Neural crest cell (in vitro differentiated cells): ENCODE measurements around the gene SFRP5. TPM values are rescaled to one million over a fixed set of nuclear protein-coding genes. Genes with fewer than 3 reads are reported as not detected.

Source experiments
- DNase-seq: peaks from one replicate; pipeline ENCODE4 v3.0.0; 2021; ENCODE audit warnings: low read depth, mixed read lengths, low spot score
- H3K27ac Mint-ChIP-seq: one replicate; pipeline ENCODE4 v1.8.0; 2021; ENCODE audit warnings: mild to moderate bottlenecking, mixed read lengths; ENCODE audit not compliant: unreplicated experiment
- H3K27me3 Mint-ChIP-seq: 2 replicates; pipeline ENCODE4 v1.8.0; 2021; ENCODE audit warnings: low read depth, mild to moderate bottlenecking, mixed read lengths
- H3K36me3 Mint-ChIP-seq: 2 replicates; pipeline ENCODE4 v1.8.0; 2021; ENCODE audit warnings: low read depth, mild to moderate bottlenecking, mixed read lengths
- H3K4me1 Mint-ChIP-seq: 2 replicates; pipeline ENCODE4 v1.8.0; 2021; ENCODE audit warnings: mixed read lengths
- H3K4me3 Mint-ChIP-seq: one replicate; pipeline ENCODE4 v1.8.0; 2021; ENCODE audit warnings: mild to moderate bottlenecking, mixed read lengths
- H3K9me3 Mint-ChIP-seq: 2 replicates; pipeline ENCODE4 v1.8.0; 2021; ENCODE audit warnings: mixed read lengths
- total RNA-seq: library from RNA; stranded (reverse); gene quantifications from 2 replicates; pipeline ENCODE4 v1.2.1, GENCODE V29; 2021
- TF ChIP-seq, protein P1 (sequence below): fragments of 200-600 bp; sonication (generic); conservative IDR thresholded peaks from 2 replicates; pipeline ENCODE4 v1.5.0; 2021; ENCODE audit warnings: antibody characterized with exemption, mild to moderate bottlenecking

The SFRP5 gene
- total RNA-seq, 1 donor from 2014 or later: not detected

DNA sequence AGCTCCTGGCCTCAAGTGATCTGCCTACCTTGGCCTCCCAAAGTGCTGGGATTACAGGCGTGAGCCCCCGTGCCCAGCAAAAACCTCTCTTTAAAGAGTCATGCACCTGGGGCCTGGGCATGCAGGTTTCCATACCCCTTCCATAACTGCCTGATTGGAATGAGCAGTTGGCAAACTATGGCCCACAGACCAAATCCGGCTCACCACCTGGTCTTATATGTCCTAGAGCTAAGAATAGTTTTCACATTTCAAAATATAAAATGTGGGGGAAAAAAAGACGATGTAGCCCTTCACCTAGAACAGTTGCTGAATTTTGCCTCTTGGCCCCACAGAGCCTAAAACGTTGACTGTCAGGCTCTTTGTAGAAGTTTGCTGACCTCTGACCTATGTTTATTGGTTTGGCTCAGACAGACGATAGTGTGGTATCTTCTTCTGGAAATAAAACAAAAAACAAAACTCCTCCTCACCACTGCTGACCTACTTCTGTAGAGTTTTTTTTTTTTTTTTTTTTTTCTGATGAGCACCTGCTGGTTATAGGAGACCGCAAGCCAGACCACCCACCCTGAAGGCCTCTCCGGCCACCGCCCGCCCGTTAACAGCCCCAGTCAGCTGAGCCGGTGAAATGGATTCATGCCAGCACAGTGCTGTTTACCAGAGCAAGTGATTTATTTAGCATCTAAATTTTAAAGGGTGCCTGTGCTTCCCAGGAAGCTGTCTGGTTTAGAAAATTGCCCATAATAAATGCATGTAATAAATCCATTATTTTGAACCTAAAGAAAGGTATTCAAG, 33.5 kb upstream of the SFRP5 start:
- Mint-ChIP-seq H3K27me3 (peaks cover 4% of the 10 kb centered on the region), H3K36me3 (no peaks in the 10 kb centered on the region), H3K27ac (no peak overlapping the region), H3K4me1 (peaks cover 9% of the 10 kb centered on the region), H3K9me3 (no peaks in the 10 kb centered on the region), H3K4me3 (no peak overlapping the region)
- TF ChIP-seq, protein P1, sequence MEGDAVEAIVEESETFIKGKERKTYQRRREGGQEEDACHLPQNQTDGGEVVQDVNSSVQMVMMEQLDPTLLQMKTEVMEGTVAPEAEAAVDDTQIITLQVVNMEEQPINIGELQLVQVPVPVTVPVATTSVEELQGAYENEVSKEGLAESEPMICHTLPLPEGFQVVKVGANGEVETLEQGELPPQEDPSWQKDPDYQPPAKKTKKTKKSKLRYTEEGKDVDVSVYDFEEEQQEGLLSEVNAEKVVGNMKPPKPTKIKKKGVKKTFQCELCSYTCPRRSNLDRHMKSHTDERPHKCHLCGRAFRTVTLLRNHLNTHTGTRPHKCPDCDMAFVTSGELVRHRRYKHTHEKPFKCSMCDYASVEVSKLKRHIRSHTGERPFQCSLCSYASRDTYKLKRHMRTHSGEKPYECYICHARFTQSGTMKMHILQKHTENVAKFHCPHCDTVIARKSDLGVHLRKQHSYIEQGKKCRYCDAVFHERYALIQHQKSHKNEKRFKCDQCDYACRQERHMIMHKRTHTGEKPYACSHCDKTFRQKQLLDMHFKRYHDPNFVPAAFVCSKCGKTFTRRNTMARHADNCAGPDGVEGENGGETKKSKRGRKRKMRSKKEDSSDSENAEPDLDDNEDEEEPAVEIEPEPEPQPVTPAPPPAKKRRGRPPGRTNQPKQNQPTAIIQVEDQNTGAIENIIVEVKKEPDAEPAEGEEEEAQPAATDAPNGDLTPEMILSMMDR: no peak
- no peak for DNase-seq

DNA sequence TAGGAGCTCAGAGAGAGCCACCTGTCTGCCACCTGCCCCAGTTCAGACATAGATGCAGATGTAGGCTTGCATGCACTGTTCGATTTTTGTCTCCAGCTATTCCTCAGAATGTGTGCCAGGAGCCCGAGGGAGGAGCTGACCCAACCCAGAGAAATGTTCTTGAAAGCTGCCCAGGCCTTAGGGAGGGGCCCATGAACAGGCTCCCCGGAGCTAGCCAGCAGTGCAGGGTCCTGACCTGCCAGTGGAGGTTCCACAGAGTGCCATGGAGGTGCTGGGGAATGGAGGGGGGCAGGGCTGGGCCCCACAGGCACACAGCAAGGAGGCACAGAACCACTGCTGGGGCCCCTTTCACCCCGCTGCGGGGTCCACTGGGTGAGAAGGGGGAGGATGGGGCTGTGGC, 29.6 kb upstream of the SFRP5 start:
- peaks cover 9% of the 10 kb centered on the region for H3K4me1 Mint-ChIP-seq
- H3K4me3 Mint-ChIP-seq: no peak overlapping the region
- peaks cover 16% of the 10 kb centered on the region for H3K27me3 Mint-ChIP-seq
- no peak overlapping the region for H3K27ac Mint-ChIP-seq
- TF ChIP-seq, protein P1: no peak
- no peak for DNase-seq
- no peaks in the 10 kb centered on the region for H3K36me3 Mint-ChIP-seq
- peaks cover 7% of the 10 kb centered on the region for H3K9me3 Mint-ChIP-seq

DNA sequence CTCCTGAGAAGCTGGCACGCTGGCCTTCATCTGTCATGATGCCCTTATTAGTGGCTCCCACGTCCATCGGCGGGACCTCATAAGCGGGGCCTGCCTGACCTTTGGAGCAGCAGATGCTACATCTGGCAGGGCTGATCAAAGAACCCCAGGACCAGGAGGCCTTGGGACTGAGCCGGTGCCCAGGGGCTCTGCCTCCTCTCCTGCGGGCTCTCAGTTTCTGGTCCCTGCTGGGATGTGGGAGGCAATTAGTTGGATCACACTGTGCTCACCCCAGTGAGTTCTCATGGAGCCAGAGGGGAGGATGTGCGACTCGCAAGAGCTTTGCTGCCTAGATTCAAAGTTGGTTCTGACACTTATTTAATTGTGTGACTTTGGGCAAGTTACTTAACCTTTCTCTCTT, 28.7 kb upstream of the SFRP5 start:
- TF ChIP-seq, protein P1: no peak
- Mint-ChIP-seq H3K27ac (no peak overlapping the region), H3K9me3 (peaks cover 7% of the 10 kb centered on the region), H3K4me3 (no peak overlapping the region), H3K4me1 (peaks cover 2% of the 10 kb centered on the region), H3K27me3 (peaks cover 18% of the 10 kb centered on the region), H3K36me3 (no peaks in the 10 kb centered on the region)
- no peak for DNase-seq

DNA sequence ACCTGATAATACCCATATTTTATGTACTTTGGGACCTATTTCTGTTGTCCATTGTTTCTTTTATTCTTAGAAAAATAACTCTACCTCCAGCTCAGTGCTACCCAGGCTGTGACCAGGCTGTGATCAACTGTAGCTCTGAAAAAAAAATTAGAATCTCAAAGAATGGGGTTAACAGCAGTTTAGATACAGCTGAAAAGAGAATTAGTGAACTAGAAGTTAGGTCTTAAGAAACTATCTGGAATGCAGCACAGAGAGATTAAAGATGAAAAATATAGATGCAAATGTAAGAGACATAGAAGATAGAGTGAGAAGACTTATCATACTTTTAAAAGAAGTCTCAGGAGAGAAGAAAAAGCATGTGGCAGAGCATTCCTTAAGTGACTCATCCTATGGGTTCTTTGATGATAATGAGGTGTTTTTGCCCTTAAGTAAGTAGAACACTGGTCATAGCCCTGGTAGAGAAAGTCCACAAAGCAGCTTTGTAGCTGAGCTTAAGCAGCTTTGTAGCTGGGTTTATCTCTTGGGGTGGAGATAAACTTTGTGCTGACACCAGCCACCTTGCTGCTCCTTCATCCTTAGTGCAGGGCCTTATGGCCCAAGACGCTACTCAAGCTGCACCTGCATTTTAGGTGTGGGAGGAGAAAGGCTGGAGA, 27.3 kb upstream of the SFRP5 start:
- Mint-ChIP-seq H3K4me1 (no peaks in the 10 kb centered on the region), H3K36me3 (no peaks in the 10 kb centered on the region), H3K27ac (no peak overlapping the region), H3K4me3 (no peak overlapping the region), H3K27me3 (peaks cover 21% of the 10 kb centered on the region), H3K9me3 (peaks cover 7% of the 10 kb centered on the region)
- TF ChIP-seq, protein P1: no peak
- no peak for DNase-seq

DNA sequence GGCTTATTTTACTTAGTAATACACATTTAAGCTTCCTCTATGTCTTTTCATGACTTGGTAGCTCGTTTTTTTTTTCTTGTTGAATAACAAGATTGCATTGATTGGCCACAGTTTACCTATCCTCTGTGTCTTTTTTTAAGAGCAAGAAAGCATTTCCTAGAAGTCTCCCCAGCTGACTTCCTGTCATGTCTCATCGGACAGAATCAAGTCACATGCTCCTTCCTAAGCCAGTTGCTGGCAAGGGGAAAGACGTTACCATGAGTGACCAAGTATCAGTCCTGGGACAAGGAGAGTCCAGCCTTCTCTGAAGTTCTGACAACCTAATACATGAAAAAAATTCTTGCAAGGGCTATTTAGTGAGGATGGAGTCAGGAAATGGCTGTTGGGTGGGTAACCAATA, 24.9 kb upstream of the SFRP5 start:
- Mint-ChIP-seq H3K4me1 (no peaks in the 10 kb centered on the region), H3K36me3 (no peaks in the 10 kb centered on the region), H3K4me3 (no peak overlapping the region), H3K9me3 (peaks cover 7% of the 10 kb centered on the region), H3K27ac (no peak overlapping the region), H3K27me3 (peaks cover 21% of the 10 kb centered on the region)
- no peak for DNase-seq
- TF ChIP-seq, protein P1: no peak
